ENCODE results near the gene PTPRG. TPM values are rescaled to one million over a fixed set of nuclear protein-coding genes. Genes with fewer than 3 reads are reported as not detected.

Gene PTPRG
- total and polyA plus RNA-seq, 2 donors (not counting 1 experiment from before 2014, with no cell fraction given) = 67.0 to 97.9 TPM

DNA sequence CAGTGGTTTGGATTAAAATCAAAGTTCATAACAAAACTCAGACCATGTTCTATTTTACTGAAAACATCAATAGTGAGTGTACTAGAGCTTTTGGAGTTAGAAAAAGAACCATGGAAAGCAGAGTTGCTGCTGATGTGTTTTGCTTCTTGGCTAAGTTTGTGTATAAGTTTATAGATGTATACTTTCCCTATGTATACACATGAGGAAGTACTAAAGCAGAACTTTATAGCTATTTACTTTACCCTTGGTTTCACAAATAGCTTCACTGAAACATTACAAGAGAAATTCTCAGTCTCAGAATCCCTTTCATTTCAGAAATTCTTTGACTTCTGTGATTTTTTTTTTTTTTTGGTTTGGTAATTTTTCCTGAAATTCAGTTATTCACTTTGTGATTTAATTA is 229.0 kb downstream of the PTPRG start:
- DNase-seq (ENCODE audit: low read depth in 2 of 2) = no peak
- no peak for TF ChIP-seq EZH2 (IDR thresholded peaks at IDR 0.05; ENCODE audit: low read length, missing control alignments)
- TF ChIP-seq, protein P1, sequence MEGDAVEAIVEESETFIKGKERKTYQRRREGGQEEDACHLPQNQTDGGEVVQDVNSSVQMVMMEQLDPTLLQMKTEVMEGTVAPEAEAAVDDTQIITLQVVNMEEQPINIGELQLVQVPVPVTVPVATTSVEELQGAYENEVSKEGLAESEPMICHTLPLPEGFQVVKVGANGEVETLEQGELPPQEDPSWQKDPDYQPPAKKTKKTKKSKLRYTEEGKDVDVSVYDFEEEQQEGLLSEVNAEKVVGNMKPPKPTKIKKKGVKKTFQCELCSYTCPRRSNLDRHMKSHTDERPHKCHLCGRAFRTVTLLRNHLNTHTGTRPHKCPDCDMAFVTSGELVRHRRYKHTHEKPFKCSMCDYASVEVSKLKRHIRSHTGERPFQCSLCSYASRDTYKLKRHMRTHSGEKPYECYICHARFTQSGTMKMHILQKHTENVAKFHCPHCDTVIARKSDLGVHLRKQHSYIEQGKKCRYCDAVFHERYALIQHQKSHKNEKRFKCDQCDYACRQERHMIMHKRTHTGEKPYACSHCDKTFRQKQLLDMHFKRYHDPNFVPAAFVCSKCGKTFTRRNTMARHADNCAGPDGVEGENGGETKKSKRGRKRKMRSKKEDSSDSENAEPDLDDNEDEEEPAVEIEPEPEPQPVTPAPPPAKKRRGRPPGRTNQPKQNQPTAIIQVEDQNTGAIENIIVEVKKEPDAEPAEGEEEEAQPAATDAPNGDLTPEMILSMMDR (conservative IDR thresholded peaks at IDR 0.05 in 1 of 2, IDR thresholded peaks at IDR 0.05 in 1 of 2; ENCODE audit: low read depth in 1 of 2, low read length in 2 of 2) = no peak
- Histone ChIP-seq H4K20me1 (ENCODE audit: control insufficient read depth, extremely low read depth, insufficient read depth, low read length) (no peaks in the 10 kb centered on the region), H3K4me1 (ENCODE audit: control insufficient read depth, extremely low read depth, insufficient read depth, low read length) (peaks cover 2% of the 10 kb centered on the region), H3K36me3 (ENCODE audit: control insufficient read depth, insufficient read depth, low read length) (no peaks in the 10 kb centered on the region), H3K27ac (ENCODE audit: insufficient read depth, low read length) (no peak overlapping the region), H3K4me2 (ENCODE audit: extremely low read depth, insufficient read depth, low read length) (no peak overlapping the region), H3K9ac (ENCODE audit: insufficient read depth, low read length) (no peak overlapping the region), H3K4me3 (replicated peaks in 1 of 4; ENCODE audit: control extremely low read depth in 1 of 4, insufficient read depth in 1 of 4, low read depth in 3 of 4, low read length in 4 of 4) (no peak overlapping the region), H3K79me2 (ENCODE audit: control insufficient read depth, insufficient read depth, low read length) (no peaks in the 10 kb centered on the region), H3K9me3 (ENCODE audit: control insufficient read depth, insufficient read depth, low read depth, low read length) (no peaks in the 10 kb centered on the region), H2AFZ (ENCODE audit: low read length) (no peak overlapping the region), H3K27me3 (ENCODE audit: control insufficient read depth, insufficient read depth, low read length) (no peaks in the 10 kb centered on the region)

DNA sequence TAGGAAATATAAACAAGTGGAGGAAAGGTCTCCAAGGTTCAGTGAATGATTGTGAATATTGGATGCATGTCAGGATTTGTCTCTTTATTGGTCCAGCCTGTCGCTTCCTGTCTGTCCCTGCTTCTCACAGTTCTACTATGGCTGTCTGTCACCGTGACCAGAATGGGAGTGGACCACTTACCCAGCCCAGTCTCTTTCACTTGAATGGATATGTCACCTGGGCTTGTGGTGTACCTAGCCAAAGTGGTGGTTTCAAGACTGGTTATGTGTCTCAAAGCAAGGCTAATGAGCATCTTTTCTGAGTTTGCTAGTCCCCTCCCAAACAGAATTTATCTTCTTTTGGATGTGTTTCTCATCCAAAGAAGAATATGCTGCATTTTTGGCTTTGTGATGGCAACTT is 231.7 kb downstream of the PTPRG start:
- Histone ChIP-seq H2AFZ (ENCODE audit: low read length) (no peak overlapping the region), H3K36me3 (ENCODE audit: control insufficient read depth, insufficient read depth, low read length) (no peaks in the 10 kb centered on the region), H3K4me2 (ENCODE audit: extremely low read depth, insufficient read depth, low read length) (no peak overlapping the region), H3K9ac (ENCODE audit: insufficient read depth, low read length) (no peak overlapping the region), H3K27me3 (ENCODE audit: control insufficient read depth, insufficient read depth, low read length) (no peaks in the 10 kb centered on the region), H3K79me2 (ENCODE audit: control insufficient read depth, insufficient read depth, low read length) (peaks cover 2% of the 10 kb centered on the region), H3K4me1 (ENCODE audit: control insufficient read depth, extremely low read depth, insufficient read depth, low read length) (peaks cover 2% of the 10 kb centered on the region), H3K4me3 (replicated peaks in 1 of 4; ENCODE audit: control extremely low read depth in 1 of 4, insufficient read depth in 1 of 4, low read depth in 3 of 4, low read length in 4 of 4) (no peak overlapping the region), H3K9me3 (ENCODE audit: control insufficient read depth, insufficient read depth, low read depth, low read length) (no peaks in the 10 kb centered on the region), H3K27ac (ENCODE audit: insufficient read depth, low read length) (no peak overlapping the region), H4K20me1 (ENCODE audit: control insufficient read depth, extremely low read depth, insufficient read depth, low read length) (no peaks in the 10 kb centered on the region)
- no peak for DNase-seq (ENCODE audit: low read depth in 2 of 2)
- TF ChIP-seq, protein P1 (conservative IDR thresholded peaks at IDR 0.05 in 1 of 2, IDR thresholded peaks at IDR 0.05 in 1 of 2; ENCODE audit: low read depth in 1 of 2, low read length in 2 of 2) = no peak
- no peak for TF ChIP-seq EZH2 (IDR thresholded peaks at IDR 0.05; ENCODE audit: low read length, missing control alignments)

DNA sequence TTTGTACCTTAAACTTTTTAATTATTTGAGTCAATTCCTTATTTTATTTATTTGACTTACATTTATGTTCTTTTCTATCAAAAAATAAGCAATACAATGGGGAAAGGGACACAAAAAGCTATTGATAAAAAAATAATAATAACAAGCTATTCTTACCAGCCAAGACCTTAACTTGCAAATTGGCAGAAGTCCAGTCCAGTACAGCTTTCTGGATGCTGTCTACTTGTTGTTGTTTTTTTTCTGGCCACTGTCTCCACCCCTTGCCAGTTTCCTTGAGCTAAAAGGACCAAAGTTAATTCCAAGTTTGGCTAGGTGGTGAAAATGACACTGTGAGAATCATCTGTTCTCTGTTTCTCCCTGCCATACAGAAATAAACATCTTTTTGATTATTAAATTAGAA is 232.2 kb downstream of the PTPRG start:
- H3K27me3 ChIP-seq (ENCODE audit: control insufficient read depth, insufficient read depth, low read length) = no peaks in the 10 kb centered on the region
- no peak overlapping the region for H2AFZ ChIP-seq (ENCODE audit: low read length)
- no peak overlapping the region for H3K27ac ChIP-seq (ENCODE audit: insufficient read depth, low read length)
- H3K4me1 ChIP-seq (ENCODE audit: control insufficient read depth, extremely low read depth, insufficient read depth, low read length) = peaks cover 2% of the 10 kb centered on the region
- no peak overlapping the region for H3K4me2 ChIP-seq (ENCODE audit: extremely low read depth, insufficient read depth, low read length)
- no peak overlapping the region for H3K9ac ChIP-seq (ENCODE audit: insufficient read depth, low read length)
- H4K20me1 ChIP-seq (ENCODE audit: control insufficient read depth, extremely low read depth, insufficient read depth, low read length) = no peaks in the 10 kb centered on the region
- H3K36me3 ChIP-seq (ENCODE audit: control insufficient read depth, insufficient read depth, low read length) = no peaks in the 10 kb centered on the region
- peaks cover 2% of the 10 kb centered on the region for H3K79me2 ChIP-seq (ENCODE audit: control insufficient read depth, insufficient read depth, low read length)
- TF ChIP-seq, protein P1 (conservative IDR thresholded peaks at IDR 0.05 in 1 of 2, IDR thresholded peaks at IDR 0.05 in 1 of 2; ENCODE audit: low read depth in 1 of 2, low read length in 2 of 2) = no peak
- no peak for TF ChIP-seq EZH2 (IDR thresholded peaks at IDR 0.05; ENCODE audit: low read length, missing control alignments)
- no peaks in the 10 kb centered on the region for H3K9me3 ChIP-seq (ENCODE audit: control insufficient read depth, insufficient read depth, low read depth, low read length)
- no peak for DNase-seq (ENCODE audit: low read depth in 2 of 2)
- H3K4me3 ChIP-seq (replicated peaks in 1 of 4; ENCODE audit: control extremely low read depth in 1 of 4, insufficient read depth in 1 of 4, low read depth in 3 of 4, low read length in 4 of 4) = no peak overlapping the region
